D721Med (cell line): ENCODE measurements around the gene AFF3.
"Not testable (repeated sequence)": the region's sequence is repeated elsewhere in the genome, so short reads cannot be mapped to it uniquely, and the experiment has no call there.

ENCODE experiments used
- DNase-seq: peaks from one replicate; pipeline ENCODE4 v3.0.0; 2011; ENCODE audit warnings: low spot score; ENCODE audit not compliant: insufficient read length
- FAIRE-seq: peaks from 2 replicates; lab custom pipeline; 2011; peaks lifted over from hg19 to GRCh38; lab: Jason Lieb, UNC
- TF ChIP-seq, protein P1 (sequence below): IDR thresholded peaks from 2 replicates; pipeline ENCODE4 v1.5.1; 2012; ENCODE audit warnings: mild to moderate bottlenecking, control low read depth; ENCODE audit not compliant: insufficient read depth; ENCODE audit errors: missing control alignments

AFF3 gene

DNA sequence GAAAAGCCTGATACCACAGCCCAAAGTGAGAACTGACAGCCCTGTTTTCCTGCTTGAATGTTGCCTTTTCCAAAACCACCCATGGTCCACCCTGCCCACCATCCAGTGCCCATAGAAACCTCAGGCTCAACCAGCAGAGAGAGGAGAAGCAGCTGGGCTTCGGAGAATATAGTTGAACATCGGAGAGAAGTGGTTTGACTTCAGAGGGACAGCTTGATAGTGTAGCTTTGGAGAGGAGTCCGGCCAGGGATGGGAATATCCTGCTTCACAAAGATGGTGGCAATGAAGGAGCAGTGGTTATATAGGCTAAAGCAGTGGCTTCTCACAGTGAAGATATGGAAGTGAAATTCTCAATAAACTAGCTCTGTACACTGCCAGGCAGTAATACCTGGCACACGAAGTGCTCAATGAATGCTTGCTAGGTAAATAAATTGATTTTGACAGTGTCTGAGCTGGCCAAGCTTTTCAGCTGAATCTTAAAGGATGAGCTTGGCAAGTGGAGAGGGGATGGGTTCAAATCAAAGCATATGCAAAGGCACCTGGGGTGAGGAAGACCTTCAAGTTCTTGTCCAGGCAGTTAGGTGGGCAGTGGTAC lies 21.2 kb downstream of the AFF3 start:
- DNase-seq (no peak), FAIRE-seq (no peak)
- TF ChIP-seq, protein P1, sequence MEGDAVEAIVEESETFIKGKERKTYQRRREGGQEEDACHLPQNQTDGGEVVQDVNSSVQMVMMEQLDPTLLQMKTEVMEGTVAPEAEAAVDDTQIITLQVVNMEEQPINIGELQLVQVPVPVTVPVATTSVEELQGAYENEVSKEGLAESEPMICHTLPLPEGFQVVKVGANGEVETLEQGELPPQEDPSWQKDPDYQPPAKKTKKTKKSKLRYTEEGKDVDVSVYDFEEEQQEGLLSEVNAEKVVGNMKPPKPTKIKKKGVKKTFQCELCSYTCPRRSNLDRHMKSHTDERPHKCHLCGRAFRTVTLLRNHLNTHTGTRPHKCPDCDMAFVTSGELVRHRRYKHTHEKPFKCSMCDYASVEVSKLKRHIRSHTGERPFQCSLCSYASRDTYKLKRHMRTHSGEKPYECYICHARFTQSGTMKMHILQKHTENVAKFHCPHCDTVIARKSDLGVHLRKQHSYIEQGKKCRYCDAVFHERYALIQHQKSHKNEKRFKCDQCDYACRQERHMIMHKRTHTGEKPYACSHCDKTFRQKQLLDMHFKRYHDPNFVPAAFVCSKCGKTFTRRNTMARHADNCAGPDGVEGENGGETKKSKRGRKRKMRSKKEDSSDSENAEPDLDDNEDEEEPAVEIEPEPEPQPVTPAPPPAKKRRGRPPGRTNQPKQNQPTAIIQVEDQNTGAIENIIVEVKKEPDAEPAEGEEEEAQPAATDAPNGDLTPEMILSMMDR = no peak

DNA sequence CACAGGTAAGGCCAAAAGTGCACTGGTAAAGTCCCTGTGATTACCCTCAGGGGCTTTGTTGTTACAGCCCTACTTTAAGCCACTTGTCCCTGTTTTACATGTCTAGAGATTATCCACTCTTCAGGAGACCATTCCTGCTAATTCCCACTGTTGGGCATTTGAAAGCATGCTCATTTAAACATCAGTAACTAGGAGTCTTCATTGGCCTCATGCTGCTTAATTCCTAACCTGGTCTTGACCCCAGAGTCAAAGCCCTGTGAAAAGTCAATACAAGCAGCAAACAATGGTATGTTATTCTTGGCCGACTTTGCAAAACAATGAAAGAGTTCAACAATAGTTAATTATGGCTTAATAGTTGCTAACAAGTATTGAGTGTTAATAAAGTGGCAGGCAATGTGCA lies 23.2 kb downstream of the AFF3 start:
- no peak for DNase-seq
- FAIRE-seq = no peak
- TF ChIP-seq, protein P1 = no peak

DNA sequence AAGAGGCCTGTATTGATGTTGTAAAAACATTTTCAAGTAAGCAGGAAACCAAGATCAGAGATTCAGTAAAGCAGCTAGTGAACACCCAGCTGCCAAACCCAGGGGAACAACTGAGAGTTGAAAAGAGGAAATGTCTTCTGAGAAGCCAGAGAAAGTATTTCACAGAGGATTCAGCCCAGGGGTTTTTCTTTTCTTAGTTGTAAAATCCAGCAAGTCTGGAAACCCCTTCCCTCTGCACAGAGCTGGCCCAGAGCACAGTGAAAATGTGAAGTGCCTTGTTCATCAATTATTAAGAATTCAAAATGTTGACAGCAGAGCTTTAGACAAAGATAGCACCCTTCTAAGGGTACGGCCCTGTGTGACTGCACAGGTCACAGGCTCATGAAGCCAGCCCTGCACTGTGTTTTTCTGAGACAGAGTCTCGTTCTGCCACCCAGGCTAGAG lies 28.4 kb downstream of the AFF3 start:
- no peak for FAIRE-seq
- no peak for DNase-seq
- TF ChIP-seq, protein P1 = no peak

DNA sequence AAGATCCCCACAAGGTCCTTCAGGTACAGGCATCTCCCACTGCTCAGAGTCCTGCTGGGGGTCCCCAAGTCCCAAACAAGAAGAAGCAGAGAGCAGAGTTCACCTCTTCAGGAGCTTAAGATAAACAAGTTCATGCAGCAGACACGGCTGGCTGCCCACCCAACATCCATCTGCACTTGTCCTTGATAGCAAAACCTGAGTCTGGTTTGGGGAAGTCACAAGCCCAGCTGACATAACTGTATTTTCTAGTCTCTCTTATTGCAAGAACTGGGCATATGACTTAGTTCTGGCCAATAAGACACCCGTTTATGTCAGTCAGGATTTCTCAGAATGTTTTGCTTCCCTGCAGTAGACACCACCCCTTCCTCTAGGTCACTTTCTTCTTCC lies 31.8 kb downstream of the AFF3 start:
- DNase-seq (no peak), FAIRE-seq (no peak)
- TF ChIP-seq, protein P1 = no peak

DNA sequence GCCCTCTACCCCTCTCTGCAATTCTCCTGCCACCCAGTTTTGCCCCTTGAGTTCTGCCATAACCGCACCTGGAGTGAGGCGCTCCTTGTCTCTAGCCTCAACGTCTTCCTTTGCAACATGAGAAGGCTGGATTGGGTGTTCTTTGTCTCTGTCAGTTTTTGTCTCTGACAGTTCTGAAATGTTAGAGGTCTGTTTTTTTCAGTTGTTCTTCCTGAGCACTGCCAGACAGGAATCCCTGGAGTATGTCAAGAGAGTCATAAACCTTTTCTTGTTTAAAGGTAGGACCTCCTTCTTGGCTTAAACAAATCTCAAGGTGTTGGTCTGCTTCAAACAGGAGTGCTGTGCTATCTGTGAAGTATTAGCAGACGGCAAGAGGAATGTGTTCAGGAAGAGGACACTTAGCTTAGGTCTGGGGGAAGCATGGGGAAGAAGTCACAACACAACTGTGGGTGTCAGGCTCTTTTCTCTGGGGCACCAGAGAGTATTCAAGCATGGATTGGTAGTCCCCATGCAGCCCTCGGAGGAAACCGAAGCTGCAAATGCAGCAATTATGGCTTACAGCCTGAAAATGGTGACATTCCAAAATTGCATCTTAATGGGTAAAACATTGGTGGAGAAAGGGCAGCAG lies 32.3 kb downstream of the AFF3 start:
- DNase-seq (no peak), FAIRE-seq (no peak)
- TF ChIP-seq, protein P1 = no peak

DNA sequence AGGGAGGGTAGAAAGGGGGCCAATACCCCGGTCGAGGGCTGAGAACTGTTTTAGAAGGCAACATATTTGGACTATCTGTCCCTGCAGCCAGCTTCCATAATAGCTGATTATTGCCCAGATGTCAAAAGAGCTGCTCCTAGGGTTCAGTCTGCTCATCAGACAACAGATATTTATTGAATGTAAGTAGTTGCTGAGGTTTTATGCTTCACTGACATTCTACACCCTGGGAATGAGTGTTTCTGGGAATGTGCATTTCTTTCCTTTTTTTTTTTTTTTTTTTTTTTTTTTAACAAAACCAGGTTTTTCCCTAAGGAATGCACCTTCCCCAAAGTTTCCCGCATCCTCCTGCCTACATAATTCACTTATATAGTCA lies 33.8 kb downstream of the AFF3 start:
- FAIRE-seq, DNase-seq: not testable (repeated sequence)

DNA sequence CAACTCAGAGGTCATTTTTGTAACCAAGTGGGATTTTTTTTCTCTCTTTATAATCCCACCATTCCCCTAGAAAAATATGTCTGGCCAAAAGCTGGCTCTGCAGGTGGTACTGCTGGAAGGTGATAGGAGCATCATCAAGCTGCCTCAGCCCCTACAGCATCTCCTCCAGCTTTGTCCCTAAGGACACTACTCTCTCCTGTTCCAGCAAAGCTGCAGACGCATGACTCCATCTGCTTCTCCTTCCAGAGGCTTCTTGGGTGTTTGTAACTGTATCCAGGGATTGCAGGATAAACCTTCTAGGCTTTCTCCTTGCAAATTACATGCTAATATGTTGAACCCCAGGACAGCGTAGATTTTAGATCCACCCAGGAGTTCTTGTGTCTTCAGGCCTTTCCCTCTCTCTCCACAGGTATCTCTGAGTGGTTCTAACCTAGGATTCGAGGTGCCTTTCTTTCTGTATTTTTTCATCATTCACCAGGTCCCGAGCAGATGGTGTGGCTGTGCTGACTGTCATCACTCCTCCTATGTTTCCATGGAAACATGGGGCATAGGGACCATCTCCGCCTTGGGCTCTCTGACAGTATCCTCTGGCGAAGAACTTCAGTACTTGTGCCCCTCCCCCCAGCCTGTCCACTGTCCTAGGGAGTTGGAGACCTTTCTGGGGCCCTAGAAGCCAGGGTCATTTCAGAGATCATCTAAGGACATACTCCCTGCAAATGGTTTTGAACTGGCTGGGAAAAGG lies 34.3 kb downstream of the AFF3 start:
- DNase-seq (no peak), FAIRE-seq (no peak)
- TF ChIP-seq, protein P1 = no peak
